DLD1 (cell line): ENCODE results near the gene C5AR1.
"Not testable (repeated sequence)": the region's sequence is repeated elsewhere in the genome, so short reads cannot be mapped to it uniquely, and the experiment has no call there.

ENCODE experiments used
- in situ Hi-C: cut with HindIII; loops from 2 replicates; pipeline ENCODE4 v1.10.0; 2017; ENCODE audit warnings: low sequenced_read_pairs

C5AR1 gene

DNA sequence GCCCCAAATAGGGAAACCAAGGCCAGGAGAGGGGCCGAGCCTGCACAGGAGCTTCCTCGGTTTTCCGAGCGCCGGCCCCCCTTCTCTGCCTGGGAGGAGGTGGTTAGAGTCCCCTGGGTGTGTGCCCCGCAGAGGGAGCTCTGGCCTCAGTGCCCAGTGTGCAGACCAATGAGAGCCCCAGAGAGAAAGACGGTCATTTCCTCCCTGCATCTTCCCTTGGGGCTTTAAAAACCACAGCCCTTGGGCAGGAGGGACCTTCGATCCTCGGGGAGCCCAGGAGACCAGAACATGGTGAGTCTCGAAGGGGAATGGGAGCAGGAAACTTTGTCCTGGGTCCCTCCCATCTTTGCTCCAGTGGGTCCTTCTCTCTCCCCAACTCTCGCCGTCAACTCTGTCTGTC is at the start of gene C5AR1:
Gene C5AR1 (plus strand): TSS at position 254 of the 400 bp plus-strand sequence. CDS start 35 bp downstream, at position 289.
- in situ Hi-C loops, result no loop called here

DNA sequence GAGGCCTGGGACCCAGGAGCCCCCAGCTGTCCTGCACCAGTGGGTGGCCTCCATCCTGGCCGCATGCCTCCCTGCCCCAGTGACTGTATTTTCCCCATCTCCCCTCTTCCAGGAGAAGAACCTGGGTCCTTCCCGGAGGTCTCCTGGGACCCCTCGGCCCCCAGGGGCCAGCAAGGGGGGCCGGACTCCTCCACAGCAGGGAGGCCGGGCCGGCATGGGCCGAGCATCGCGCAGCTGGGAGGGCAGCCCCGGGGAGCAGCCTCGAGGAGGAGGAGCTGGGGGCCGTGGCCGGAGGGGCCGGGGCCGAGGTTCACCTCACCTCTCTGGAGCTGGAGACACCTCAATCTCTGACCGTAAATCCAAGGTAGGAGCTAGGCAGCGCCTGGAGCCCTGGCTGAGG is 49.2 kb upstream of the C5AR1 start:
- in situ Hi-C loops, result no loop called here

DNA sequence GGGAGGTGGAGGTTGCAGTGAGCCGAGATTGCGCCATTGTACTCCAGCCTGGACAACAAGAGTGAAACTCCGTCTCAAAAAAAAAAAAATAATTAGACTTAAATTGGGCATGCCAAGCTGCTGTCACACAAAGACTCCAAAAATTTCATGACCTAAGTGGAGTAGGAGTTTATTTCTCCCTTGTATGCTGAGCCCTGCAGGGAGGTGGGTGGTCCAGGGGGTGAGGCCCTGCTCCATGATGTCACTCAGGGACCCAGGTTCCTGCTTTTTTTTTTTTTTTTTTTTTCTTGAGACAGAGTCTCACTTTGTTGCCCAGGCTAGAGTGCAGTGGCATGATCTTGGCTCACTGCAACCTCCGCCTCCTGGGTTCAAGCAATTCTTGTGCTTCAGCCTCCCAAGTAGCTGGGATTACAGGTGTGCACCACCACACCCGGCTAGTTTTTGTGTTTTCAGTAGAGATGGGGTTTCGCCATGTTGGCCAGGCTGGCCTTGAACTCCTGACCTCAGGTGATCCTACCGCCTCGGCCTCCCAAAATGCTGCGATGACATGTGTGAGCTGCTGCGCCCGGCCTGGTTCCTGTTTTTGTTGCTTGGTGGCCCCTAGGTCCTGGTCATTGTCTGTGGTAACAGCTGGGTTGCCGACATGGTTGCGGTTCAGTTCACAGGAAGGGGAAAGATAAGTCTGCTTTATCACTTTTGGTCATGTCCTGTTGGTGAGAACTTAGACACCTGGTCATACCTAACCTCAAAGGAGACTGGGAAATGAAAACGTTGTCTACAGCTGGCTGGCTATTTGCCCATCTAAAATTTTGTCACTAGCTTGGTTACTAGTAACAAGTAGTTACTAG is 47.5 kb upstream of the C5AR1 start:
- in situ Hi-C loops, result not testable (repeated sequence)

DNA sequence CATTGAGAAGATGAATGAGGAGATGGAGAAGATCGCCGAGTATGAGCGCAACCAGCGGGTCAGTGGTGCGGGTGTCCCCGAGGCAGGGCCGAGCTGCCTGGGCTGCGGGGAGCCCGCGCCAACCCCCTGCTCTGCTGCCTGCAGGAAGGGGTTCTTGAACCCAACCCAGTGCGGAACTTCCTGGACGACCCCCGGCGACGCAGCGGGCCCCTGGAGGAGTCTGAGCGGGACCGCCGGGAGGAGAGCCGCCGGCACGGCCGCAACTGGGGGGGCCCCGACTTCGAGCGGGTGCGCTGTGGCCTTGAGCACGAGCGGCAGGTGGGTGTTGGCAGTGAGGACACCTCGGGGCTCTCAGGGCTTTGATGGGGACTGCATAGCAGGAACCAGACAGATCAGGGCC is 45.0 kb upstream of the C5AR1 start:
- in situ Hi-C loops, result no loop called here

DNA sequence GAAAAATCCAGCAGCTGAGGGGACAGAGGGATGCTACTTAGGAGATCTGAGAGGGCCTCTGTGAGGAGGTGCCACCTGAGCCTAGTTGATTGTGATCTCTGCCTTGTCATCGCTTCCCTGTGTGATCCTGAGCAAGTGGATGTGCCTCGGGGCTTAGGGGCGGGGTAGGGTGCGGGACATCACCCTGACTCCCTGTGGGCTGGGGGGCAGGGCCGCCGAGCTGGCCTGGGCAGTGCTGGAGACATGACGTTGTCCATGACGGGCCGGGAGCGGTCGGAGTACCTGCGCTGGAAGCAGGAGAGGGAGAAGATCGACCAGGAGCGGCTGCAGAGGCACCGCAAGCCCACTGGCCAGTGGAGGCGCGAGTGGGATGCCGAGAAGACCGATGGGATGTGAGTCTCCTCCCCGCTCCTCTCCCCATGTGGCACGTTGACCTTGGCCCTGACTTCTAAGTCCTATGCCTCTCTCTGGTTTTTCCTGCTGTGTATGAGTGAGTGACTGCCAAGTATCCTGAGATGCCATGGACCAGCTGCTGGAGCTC is 43.2 kb upstream of the C5AR1 start:
- in situ Hi-C loops, result no loop called here

DNA sequence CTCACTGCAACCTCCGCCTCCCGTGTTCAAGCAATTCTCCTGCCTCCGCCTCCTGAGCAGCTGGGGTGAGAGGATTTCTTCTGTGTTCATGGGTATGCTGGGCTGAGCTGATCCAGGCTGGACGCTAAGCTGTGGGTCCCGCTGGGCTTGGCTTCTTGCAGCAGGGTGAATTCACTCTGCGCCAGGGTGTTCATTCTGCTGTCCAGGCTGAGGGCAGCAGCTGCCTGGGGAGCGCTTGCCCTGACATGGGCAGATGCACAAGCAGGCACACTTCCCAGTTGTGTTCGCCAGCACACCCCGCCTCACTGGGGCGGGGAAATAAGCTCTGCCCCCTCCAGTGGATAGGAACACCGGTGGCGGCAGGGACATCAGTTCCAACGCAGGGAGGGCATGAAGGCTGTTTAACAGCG is 42.3 kb upstream of the C5AR1 start:
- in situ Hi-C loops, result no loop called here

DNA sequence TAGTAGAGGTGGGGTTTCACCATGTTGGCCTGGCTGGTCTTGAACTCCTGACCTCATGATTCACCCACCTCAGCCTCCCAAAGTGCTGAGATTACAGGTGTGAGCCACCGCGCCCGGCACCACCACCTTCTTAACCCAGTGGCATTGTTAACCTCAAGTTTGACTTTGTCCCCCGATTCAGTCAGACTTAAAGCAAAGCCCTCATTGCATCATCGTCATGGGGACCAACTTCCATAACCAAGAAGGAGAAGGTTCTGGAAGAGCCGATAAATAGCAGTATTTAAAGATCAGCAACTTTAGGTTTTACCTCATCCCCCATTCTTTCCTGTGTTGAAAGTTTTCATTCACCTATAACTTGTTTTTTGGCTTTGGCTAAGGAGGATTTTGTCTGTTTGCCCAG is 41.6 kb upstream of the C5AR1 start:
- in situ Hi-C loops, result no loop called here

DNA sequence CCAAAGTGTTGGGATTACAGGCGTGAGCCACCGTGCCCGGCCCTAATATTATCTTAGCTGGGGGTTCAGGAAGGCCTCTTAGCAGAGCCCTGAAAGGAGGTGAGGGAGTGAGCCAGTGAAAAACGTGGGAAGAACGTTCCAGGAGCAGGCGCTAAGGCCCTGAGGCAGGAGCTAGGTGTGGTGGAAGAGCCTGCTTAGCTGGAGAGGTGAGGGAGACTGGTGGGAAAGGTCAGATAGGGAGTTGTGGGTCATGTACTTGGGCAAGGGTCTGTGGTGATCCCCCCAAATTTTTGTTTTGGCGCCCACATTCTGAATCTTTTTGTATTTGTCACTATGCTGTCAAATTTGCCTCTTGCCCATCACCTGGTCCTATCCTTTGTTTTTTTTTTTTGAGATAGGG is 40.1 kb upstream of the C5AR1 start:
- in situ Hi-C loops, result no loop called here

DNA sequence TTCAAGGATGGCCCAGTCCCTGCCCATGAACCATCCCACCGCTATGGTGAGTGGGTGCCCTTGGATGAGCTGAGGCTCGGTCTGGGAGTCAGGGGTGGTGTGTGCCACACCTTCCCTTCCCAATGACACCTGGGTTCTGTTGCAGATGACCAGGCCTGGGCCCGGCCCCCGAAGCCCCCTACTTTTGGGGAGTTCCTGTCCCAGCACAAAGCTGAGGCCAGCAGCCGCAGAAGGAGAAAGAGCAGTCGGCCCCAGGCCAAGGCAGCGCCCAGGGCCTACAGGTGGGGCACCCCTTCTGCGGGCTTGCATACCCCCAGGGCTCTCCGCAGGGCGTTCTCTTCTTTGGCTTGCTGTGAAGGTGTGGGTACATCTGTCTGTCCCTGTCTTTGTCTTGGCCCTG is 39.3 kb upstream of the C5AR1 start:
- in situ Hi-C loops, result no loop called here

DNA sequence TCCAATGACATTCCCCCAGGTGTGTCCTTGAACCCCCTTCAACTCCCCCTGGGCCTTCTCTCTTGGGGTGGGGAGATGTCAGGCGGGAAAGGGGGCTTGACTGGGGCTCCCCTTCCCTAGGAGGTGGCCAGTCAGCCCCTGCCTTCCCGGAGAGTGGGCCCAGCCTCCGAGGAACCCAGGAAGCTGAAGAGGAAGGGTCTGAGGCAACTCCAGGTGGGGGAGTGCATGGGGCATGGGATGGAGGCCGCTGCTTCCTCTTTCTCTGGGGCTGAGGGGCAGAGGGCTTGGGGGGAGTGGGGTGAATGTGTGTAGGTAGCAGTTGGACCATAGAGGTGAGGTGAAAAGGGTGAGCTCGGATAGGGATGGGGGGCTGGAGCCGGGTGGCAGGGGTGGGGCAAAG is 37.7 kb upstream of the C5AR1 start:
- in situ Hi-C loops, result no loop called here

DNA sequence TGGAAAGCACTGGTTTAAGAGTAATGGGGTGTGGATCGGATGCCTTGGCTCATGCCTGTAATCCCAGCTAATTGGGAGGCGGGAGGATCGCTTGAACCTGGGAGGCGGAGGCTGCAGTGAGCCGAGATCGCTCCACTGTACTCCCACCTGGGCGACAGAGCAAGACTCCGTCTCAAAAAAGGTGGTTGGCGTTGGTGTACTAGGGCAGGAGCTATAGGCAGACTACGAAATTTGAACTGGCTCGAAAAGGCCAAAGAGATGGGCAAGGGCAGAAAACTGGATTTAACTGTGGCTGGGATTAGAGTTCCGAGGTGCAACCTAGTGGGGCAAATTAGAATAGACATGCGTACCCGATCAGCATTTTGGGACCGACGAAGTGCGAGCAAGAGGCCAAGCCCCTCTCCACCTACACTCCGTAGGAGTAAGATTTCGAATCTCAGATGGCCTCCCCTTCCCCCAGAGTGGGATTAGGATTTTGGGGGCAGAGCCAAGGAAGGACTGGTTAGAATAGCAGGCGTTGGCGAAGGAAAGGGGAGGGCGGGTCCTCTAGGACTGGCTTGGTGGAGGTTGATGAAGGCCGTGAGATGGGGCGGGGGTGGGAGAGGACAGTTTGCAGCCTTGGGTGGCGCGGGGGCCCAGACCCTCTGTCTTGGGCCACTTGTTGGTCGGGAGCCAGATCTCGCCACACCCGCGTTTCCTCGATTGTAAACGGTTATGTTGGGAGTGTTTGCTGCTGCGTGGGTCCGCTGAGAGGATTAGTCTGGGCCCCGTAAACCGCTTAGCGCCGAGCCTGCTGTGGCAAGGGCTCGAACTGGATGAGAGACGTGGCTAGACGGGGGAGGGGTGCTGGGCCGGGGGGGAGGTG is 37.0 kb upstream of the C5AR1 start:
- in situ Hi-C loops, result no loop called here

DNA sequence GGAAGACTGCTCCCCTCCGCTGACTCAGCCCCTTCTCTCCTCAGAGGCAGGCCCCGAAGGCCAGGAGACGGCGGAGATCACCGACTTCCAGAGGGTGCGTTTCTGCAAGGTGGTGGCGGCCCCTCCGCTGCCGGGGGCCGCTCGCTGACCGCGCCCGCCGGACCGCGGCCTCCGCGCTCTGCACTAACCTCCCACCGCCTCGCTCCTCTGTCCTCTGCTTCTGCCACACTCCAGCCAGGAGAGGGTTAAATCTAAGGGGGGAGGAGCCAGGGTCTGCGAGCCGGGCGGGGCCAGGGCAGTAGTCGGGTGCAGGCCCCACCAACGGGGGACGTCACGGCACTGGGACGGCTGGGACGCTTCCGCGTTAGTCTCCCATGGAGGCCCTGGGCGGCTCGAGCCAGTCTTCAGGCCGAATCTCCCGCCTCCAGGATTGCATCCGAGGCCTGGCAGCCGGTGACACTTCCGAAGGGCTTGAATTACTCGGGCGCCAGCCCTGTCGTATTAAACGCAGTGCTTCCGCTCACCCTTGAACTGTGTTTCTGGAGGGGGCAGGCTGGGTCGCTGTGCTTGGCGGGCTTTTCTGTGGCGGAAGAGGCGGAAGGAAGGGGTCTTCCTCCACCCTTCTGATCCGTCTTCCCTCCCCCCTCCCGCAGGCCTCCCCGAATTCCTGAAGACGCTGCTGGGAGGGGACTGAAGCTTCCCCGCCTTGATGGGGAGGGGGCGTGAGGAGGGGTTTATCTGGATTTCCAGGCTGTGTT is 36.2 kb upstream of the C5AR1 start:
- in situ Hi-C loops, result no loop called here

DNA sequence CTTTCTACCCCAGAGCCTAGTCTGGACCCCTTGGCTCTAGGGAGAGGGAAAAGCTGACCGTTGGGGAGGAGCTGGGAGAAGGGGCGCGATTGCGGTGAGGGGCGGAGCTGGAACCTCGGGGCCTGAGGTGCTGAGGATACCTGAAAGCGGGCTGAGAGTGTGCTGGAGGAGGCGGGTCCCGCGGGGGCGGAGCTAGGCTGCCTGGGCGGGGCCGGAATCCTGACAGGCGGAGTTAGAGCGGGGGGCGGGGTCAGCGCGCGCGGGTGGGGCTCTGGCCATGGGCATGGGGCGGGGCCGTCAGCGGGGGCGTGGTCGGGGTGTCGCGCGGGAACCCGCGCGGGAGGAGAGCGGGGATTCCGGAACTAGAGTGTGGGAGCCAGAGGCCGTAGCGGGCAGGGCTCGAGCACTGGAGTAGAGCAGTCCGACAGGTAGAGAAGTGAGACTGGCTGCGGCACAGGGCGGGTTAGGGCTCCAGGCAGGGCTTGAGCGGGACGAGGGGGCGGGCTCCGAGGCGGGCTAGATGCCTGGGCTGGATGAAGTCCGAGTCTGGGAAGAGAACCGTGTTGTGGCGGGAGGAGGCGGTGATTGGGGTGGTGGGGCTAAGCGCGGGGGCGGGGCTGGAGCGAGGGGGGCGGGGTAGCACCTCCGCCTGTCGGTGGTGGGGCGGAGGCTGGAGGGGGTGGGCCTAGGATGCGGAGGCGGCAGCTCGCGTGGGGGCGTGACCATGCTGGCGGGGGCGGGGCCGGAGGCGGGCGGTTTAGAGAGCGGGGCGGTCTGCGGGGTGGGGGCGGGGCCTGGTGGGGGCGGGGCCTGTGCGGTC is 35.4 kb upstream of the C5AR1 start, which contains the start of gene INAFM1:
Gene INAFM1 (plus strand): TSS at position 815 of the 820 bp plus-strand sequence. CDS start 35 bp downstream, outside the sequence.
- in situ Hi-C loops, result no loop called here

DNA sequence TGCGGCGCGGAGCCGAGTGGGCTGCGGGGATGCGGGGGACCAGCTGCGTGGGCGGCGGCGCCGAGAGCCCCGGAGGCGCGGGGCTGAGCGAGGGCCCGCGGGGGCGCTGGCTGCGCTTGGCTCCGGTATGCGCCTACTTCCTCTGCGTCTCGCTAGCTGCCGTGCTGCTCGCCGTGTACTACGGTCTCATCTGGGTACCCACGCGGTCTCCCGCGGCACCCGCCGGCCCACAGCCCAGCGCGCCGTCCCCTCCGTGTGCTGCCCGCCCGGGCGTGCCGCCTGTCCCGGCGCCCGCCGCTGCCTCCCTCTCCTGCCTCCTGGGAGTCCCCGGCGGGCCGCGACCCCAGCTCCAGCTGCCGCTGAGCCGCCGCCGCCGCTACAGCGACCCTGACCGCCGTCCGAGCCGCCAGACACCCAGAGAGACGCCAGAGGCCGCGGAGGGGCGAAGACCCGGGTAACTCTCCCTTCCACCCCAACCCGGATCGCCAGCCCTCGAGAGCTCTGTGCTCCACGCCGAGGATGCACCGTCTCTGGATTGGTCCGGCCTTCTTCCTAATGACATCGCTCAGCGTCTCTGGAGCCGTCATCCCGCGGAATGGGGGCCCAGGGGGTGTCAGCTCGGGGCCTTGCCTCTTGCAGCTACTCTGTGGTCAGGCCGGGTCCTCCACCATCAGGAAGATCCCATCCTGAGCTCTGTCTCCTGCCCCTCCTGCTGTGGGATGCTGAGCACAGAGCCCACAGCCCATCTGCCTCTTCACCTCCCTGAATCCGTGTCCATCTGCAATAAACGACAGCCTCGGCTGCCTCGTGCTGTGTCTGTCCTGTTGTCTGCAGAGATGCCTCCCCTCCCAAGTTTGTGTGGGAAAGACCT is 34.5 kb upstream of the C5AR1 start:
- in situ Hi-C loops, result no loop called here

DNA sequence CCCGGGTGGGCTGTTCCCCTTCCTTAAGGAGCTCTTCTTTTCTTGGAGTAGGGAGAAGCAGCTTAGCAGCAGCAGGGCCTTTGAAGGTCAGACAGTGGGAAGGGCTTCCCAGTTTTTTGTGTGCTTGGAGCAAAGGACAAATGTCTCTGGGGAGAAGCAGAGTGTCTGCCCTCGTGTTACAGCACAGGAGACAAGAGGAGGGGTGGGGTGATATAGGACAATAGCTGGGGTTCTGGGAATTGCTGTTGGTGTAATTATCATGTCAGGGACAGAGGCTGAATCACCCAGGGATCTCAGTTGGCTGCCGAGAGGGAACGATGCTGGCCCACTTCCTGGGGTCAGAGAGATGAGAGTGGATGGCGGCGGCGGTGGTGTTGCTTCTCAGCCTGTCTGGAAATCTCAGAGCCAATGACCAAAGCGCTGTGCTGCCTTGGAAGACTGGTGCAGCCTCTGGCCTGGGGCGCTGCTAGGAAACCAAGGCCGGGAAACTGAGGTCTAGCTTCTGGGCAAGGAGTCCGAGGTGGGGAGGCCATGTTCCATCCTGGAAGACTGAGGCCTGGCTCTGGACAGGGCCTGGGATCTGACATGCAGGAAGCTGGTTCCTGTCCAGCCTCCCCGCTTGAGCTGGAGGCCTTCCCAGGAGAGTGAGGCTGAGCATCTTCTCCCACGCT is 33.7 kb upstream of the C5AR1 start:
- in situ Hi-C loops, result no loop called here

DNA sequence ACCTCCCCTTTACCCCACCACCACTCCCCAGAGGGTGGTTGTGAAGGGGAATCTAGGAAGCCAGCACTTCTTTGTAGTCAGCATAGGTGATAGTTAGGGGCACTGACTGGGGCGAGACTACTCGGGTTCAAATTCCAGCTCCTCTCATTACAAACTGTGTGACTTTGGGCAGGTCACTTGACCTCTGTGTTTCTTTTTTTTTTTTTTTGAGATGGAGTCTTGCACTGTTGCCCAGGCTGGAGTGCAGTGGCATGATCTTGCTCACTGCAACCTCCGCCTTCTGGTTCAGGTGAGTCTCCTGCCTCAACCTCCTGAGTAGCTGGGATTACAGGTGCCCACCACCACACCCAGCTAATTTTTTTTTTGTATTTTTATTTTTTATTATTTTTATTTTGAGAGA is 33.1 kb upstream of the C5AR1 start:
- in situ Hi-C loops, result not testable (repeated sequence)

DNA sequence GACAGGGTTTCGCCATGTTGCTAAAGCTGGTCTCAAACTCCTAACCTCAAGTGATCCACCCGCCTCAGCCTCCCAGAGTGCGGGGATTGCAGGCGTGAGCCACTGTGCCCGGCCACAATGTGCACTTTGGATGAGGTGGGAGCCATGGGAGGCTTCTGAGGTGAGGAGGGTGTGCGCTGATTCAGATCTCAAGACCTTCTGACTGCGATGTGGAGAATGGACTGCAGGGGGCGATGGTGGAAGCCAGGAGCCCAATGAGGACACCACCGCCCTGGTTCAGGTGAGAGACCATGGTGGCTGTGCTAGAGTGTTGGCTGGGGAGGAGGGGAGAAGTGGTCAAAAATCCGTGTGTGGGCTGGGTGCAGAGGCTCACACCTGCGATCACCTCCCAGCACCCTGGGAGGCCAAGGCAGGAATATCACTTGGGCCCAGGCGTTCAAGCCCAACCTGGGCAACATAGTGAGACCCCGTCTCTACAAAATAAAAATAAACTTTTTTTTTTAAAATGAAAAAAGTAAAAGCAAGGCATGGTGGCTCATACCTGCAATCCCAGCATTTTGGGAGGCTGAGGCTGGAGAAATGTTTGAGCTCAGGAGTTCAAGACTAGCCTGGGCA is 29.4 kb upstream of the C5AR1 start:
- in situ Hi-C loops, result no loop called here

DNA sequence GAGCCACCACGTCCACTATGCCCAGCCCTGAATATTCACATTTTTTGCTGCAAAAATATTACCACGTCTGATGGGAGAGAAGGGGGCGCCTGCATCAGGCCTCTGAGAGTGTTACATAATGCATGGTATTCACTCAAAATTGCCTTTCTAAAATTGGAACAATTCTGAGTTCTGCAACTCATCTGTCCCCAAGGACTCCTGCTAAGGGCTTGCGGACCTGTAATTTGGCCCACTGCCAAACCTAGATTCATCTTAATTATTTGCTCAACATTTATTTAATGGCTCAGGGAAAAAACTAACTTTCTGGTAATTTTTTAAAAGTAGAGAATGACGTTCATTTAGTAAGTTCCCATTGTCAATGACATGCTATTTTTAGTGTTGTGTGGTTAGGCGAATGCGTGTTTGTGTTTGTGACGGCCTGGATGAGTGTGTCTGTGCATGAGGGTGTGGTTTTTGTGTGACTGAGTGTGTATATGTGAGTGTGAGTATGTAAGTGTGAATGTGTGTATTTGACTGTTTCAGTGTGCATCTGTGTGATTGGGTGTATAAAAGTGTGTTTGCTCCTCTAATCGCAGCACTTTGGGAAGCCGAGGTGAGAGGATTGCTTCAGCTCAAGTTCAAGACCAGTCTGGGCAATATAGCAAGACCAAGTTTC is 26.1 kb upstream of the C5AR1 start:
- in situ Hi-C loops, result no loop called here
